Measurements from ENCODE around the gene DCAF12.
"Not testable (repeated sequence)": the region's sequence is repeated elsewhere in the genome, so short reads cannot be mapped to it uniquely, and the experiment has no call there.

Gene DCAF12

DNA sequence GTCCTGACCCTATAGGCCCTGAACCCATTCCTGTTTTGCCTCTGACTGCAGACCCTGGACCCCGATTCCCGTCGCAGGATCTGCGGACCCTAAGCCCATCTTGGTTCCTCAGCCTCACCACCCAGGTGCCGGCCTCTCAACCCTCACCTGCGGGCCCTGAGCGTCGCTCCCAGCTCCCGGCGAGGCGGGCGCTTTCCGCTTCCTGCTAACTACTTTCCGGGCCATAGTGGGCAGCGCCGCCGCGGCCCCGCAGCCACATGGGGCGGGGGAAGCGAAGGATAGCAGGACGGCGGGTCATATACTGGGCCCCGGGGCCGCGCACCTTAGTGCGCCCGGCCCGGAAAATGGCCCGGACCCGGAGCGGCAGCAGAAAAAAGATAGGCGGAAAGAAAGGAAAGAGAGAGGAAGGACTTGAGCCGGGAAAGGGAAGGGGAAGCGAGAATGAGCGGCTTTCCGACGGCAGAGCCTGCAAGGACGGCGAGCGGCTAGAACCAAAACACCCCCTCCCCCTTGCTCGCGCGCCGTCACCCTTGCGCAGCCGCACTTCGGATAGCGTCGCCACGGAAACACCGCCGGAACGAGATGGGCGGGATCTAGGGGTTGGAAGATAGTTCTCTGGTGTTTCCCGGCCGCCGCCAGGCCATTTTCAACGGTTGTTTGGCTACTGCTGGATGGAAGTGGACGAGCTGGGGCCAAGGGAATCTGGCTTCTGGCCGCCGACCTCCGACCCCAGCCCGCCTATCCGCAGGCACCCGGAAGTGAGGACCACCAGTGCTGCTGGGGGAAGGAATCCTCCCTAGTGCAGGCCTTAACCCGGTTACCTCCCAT, at the start of gene DCAF12:
DCAF12 (minus strand) TSS at position 492 of the 828 bp plus-strand sequence; CDS start at position 225, 267 bp downstream.
- DNase-seq = peak; percentile 85

- no peak for DNase-seq
These were observed 49.6 kb upstream of the DCAF12 start for GRCh38 chr9:34176089-34176488.

DNA sequence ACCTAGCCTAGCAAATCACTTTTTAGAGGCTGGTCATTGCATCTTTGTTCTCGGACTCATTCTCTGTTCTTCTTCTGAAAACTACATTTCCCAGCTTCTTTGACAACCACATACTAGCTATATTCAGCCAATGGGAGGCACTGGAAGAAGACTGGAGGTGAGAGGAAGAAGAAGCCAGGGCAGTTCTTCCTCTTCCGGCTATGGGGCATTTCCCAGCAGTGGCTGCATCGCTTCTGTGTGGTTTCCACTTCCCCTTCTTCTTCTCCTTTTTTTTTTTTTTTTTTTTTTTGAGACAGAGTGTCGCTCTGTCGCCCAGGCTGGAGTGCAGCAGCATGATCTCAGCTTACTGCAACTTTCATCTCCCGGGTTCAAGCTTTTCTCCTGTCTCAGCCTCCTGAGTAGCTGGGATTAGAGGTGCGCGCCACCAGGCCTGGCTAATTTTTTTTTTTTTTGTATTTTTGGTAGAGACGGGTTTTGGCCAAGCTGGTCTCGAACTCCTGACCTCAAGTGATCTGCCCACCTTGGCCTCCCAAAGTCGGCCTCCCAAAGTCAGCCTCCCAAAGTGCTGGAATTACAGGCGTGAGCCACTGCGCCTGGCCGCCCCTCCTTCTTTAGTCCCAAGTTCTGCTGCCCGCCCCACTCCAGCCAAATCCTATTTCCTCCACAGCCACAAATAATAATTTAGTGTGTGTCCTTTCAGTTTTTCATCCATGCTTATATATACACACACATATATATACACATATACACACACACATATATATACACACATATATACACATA, 45.4 kb upstream of the DCAF12 start:
- DNase-seq = no peak

DNA sequence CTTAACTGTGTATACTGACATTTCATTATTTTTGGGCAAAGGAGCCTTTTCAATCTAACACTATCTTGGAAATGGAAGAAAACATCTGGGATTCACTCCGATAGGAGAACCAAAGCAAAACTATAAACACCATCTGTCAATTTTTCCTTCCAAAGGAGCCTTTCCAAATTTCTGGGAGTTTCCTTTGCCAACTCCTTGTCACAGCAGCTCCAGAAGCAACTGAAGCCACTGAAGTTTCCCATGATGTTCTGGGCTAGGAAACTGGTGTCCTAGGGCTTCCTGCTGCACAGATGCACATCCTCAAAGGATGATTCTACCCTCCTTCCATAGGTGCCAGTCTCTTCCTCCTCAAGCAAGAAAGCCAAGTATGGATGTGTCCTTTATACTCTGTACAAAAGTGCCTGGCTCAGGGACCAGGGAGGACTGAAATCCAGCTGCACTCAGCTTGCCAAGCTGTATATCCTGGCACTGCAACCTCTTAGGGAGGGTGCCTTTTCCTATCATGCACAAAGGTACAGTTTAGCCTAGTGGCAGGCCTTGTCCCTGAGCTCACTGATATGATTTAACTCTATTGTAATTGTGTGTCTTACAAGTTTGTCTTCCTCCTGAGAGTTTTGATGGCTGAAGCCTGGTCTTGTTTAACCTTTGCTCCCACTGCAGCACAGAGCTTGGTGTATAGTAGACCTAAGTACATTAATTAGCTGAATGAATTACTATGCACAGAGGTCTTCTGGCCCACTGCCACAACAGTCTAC, 43.9 kb upstream of the DCAF12 start:
- DNase-seq = no peak

DNA sequence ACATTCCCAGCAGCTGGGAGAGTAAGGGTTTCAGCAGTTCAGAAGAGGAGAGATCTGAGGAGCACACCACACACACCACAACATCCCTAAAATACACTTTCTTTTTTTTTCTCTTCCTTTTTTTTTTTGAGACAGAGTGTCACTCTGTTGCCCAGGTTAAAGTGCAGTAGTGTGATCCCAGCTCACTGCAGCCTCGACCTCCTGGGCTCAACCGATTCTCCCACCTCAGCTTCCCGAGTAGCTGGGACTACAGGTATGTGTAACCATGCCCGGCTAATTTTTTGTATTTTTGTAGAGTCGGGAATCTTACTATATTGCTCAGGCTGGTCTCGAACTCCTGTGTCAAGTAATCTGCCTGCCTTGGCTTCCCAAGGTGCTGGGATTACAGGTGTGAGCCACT, 42.6 kb upstream of the DCAF12 start:
- DNase-seq = no peak

DNA sequence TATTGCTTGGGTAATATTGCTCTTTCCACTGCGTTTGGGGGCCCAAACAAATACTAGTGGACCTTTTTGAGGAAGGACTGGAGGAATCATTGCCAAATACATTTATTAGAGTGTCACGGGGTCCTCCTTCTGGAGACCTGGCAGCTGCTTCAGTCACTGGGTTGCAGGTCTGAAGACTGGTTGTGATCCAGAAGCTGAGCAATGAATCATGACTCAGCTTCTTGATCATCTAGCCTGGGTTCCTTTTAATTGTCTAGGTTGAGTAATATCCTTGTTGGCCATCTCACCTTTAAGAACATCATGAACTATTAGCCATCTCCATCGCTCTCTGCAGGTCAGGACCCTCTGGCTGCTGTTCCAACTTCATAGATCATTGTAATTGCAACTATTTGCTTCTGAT, 36.9 kb upstream of the DCAF12 start:
- DNase-seq = no peak

GRCh38 chr9:34158362-34158869, 31.9 kb upstream of the DCAF12 start:
- no peak for DNase-seq

GRCh38 chr9:34157898-34158297, 31.4 kb upstream of the DCAF12 start:
- DNase-seq = no peak

- DNase-seq = no peak
These were observed 30.8 kb upstream of the DCAF12 start for GRCh38 chr9:34157318-34157717.

- no peak for DNase-seq
These were observed 27.6 kb upstream of the DCAF12 start for GRCh38 chr9:34154057-34154456.

DNA sequence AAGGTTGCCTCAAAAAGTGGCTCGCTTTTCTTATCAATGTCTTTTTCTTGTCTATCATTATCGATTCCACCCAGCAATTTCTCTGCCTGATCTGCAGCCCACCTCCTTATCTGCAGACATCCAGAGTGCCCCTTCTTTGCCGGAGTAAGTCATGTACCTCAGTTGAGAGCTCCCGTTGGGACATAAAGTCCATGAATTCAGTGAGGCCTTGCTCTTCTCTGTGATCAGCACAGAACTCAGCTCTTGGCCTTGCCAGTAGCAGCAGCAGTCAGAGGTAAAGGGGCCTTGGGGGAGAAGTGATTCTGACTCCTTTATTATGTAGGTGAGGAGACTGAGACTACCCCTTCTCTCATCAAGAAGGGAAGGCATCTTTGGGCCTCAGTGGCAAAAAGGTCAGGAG, 24.9 kb upstream of the DCAF12 start:
- no peak for DNase-seq

- DNase-seq = no peak
These were observed 18.7 kb upstream of the DCAF12 start for GRCh38 chr9:34145165-34145564.

GRCh38 chr9:34143116-34143515, 16.6 kb upstream of the DCAF12 start:
- DNase-seq = no peak

GRCh38 chr9:34140853-34141252, 14.4 kb upstream of the DCAF12 start:
- no peak for DNase-seq

GRCh38 chr9:34139477-34140146, 13.1 kb upstream of the DCAF12 start:
- no peak for DNase-seq

DNA sequence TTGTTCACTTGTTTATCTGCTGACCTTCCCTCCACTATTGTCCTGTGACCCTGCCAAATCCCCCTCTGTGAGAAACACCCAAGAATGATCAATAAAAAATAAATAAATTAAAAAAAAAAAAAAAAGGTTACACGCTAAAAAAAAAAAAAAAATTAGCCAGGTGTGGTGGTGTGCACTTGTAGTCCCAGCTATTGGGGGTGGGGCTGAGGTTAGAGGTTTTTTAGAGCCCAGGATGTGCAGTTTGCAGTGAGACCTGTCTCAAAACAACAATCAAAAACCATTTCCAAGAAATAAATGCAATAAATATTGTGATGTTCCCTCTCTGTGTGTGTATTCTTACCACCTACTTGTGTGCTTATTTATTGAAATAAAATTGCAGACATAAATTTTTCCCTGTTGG, 12.1 kb upstream of the DCAF12 start:
- DNase-seq = not testable (repeated sequence)

DNA sequence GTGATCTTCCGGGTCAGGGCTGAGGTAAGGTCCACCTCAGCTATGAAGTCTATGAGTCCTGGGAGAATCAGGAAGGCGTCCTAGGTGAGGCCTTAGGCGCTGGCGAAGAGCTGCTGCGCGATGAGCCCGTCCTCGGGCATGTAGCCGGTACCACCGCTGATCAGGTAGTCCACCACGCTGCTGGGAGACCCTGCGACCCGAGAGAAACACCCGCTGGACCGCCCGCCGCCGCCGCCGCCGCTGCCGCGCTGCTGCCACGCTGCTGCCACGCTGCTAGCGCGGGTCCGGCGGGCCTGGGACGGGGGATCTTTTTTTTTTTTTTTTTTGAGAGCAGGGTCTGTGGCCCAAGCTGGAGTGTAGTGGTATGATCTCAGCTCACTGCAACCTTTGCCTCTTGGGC, 8.0 kb upstream of the DCAF12 start:
- DNase-seq = no peak

GRCh38 chr9:34133436-34133949, 7.0 kb upstream of the DCAF12 start:
- DNase-seq = no peak

DNA sequence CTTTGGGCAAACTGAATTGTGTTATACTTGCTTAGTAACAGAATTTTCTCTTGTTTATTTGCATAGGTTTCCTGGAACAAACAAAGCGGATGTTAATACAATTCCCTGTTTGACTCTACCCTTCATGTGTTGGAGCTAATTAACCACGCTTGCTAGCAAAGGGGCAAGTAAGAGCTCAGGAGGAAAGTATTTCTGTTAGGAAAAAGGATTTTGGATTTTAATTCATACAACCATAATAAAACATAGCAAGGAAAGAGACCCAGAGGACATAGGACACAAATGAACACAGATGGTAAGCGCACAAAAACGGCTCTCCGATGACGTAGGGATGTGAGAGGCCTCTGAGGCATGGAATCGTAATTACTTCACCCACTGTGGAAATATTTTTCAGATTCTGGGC, 5.1 kb upstream of the DCAF12 start:
- DNase-seq = no peak

- peak; percentile 41 for DNase-seq
These were observed 794 bp upstream of the DCAF12 start for GRCh38 chr9:34127035-34127948.

DNA sequence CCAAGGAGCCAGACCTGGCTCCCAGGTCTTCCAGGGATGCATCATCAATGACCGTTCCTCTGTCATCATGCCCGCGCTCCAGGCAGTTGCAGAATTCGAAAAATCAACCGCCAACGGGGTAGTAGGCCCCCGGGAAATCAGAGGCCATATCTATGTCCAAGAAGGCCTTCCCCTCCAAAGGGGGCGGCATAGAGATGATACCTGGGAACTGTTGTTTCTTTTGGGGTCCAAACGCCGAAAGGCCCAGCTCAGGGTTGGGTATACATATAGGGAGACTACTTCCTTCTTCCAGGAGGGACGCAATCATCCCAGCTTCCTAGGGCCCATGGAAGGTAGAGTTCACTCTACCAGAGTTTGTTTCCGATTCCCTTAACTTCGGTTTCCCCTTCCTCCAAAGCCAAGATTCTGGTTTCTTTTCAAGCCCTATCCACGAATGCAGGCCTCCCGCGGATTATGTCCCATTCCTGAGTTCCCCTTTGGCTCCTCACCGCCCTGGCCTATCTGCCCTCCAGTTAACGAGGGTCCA, 754 bp downstream of the DCAF12 start:
- no peak for DNase-seq

Data from 8988T (cell line).